Duodenal mucosa (tissue), 2 donors: Measurements from ENCODE around the gene EPGN.

ENCODE experiments used
- H3K27ac ChIP-seq: one replicate; pipeline ENCODE4 v1.7.0; 2013; ENCODE audit warnings: low read depth, low read length
- H3K27me3 ChIP-seq, 2 donors: one replicate each; pipeline ENCODE4 v1.7.0; 2013; ENCODE audit warnings: low read length in 2 of 2, control low read depth in 1 of 2; ENCODE audit not compliant: insufficient read depth in 2 of 2, control insufficient read depth in 1 of 2
- H3K36me3 ChIP-seq, 2 donors: one replicate each; pipeline ENCODE4 v1.7.0; 2013; ENCODE audit warnings: low read length in 2 of 2, control low read depth in 1 of 2; ENCODE audit not compliant: insufficient read depth in 2 of 2, control insufficient read depth in 1 of 2
- H3K4me1 ChIP-seq, 2 donors: one replicate each; pipeline ENCODE4 v1.7.0; 2013; ENCODE audit warnings: low read length in 2 of 2, control low read depth in 1 of 2; ENCODE audit not compliant: insufficient read depth in 2 of 2, control insufficient read depth in 1 of 2
- H3K4me3 ChIP-seq, 2 donors: one replicate each; pipeline ENCODE4 v1.7.0; 2013; ENCODE audit warnings: low read length in 2 of 2, low read depth in 1 of 2
- H3K9ac ChIP-seq, 2 donors: one replicate each; pipeline ENCODE4 v1.7.0; 2013; ENCODE audit warnings: low read length in 2 of 2, low read depth in 1 of 2
- H3K9me3 ChIP-seq, 2 donors: one replicate each; pipeline ENCODE4 v1.7.0; 2013; ENCODE audit warnings: low read length in 2 of 2, control low read depth in 1 of 2; ENCODE audit not compliant: control insufficient read depth in 1 of 2

Gene EPGN

GRCh38 chr4:74318276-74318675 is 10.0 kb downstream of the EPGN start:
- Histone ChIP-seq H3K4me3 (no peak overlapping the region), H3K27ac (no peak overlapping the region), H3K9me3 (no peaks in the 10 kb centered on the region), H3K9ac (no peak overlapping the region), H3K4me1 (no peaks in the 10 kb centered on the region), H3K27me3 (no peaks in the 10 kb centered on the region), H3K36me3 (no peaks in the 10 kb centered on the region)

GRCh38 chr4:74319470-74319869 is 11.2 kb downstream of the EPGN start:
- Histone ChIP-seq H3K9me3 (no peaks in the 10 kb centered on the region), H3K27ac (no peak overlapping the region), H3K9ac (no peak overlapping the region), H3K4me1 (no peaks in the 10 kb centered on the region), H3K36me3 (no peaks in the 10 kb centered on the region), H3K4me3 (no peak overlapping the region), H3K27me3 (no peaks in the 10 kb centered on the region)

- no peaks in the 10 kb centered on the region for H3K27me3 ChIP-seq
- no peak overlapping the region for H3K9ac ChIP-seq
- H3K4me3 ChIP-seq: no peak overlapping the region
- no peaks in the 10 kb centered on the region for H3K4me1 ChIP-seq
- H3K27ac ChIP-seq: no peak overlapping the region
- H3K9me3 ChIP-seq: no peaks in the 10 kb centered on the region
- no peaks in the 10 kb centered on the region for H3K36me3 ChIP-seq
Measured at GRCh38 chr4:74320559-74321118, 12.4 kb downstream of the EPGN start.

- no peaks in the 10 kb centered on the region for H3K36me3 ChIP-seq
- H3K27me3 ChIP-seq: no peaks in the 10 kb centered on the region
- no peak overlapping the region for H3K9ac ChIP-seq
Measured at GRCh38 chr4:74322301-74322700, 14.0 kb downstream of the EPGN start.

GRCh38 chr4:74323663-74324062 is 15.4 kb downstream of the EPGN start:
- Histone ChIP-seq H3K4me3 (no peak overlapping the region), H3K27ac (no peak overlapping the region), H3K36me3 (no peaks in the 10 kb centered on the region), H3K9me3 (no peaks in the 10 kb centered on the region), H3K27me3 (no peaks in the 10 kb centered on the region), H3K4me1 (no peaks in the 10 kb centered on the region), H3K9ac (no peak overlapping the region)

More at GRCh38 chr4:74322301-74322700, 14.0 kb downstream of the EPGN start:
- Histone ChIP-seq H3K27ac (no peak overlapping the region), H3K4me3 (no peak overlapping the region), H3K4me1 (no peaks in the 10 kb centered on the region), H3K9me3 (no peaks in the 10 kb centered on the region)

- Histone ChIP-seq H3K27me3 (no peaks in the 10 kb centered on the region), H3K4me3 (no peak overlapping the region), H3K4me1 (no peaks in the 10 kb centered on the region), H3K36me3 (no peaks in the 10 kb centered on the region), H3K27ac (no peak overlapping the region), H3K9me3 (no peaks in the 10 kb centered on the region), H3K9ac (no peak overlapping the region)
Measured at GRCh38 chr4:74324262-74324661, 16.0 kb downstream of the EPGN start.

GRCh38 chr4:74325886-74326285 is 17.6 kb downstream of the EPGN start:
- no peaks in the 10 kb centered on the region for H3K36me3 ChIP-seq
- no peaks in the 10 kb centered on the region for H3K4me1 ChIP-seq
- no peak overlapping the region for H3K9ac ChIP-seq
- H3K4me3 ChIP-seq: no peak overlapping the region
- H3K27me3 ChIP-seq: no peaks in the 10 kb centered on the region
- H3K9me3 ChIP-seq: no peaks in the 10 kb centered on the region
- no peak overlapping the region for H3K27ac ChIP-seq

GRCh38 chr4:74327762-74328161 is 19.5 kb downstream of the EPGN start:
- Histone ChIP-seq H3K4me3 (no peak overlapping the region), H3K4me1 (no peaks in the 10 kb centered on the region), H3K36me3 (no peaks in the 10 kb centered on the region), H3K9ac (no peak overlapping the region), H3K9me3 (no peaks in the 10 kb centered on the region), H3K27me3 (no peaks in the 10 kb centered on the region), H3K27ac (no peak overlapping the region)

GRCh38 chr4:74328501-74328900 is 20.2 kb downstream of the EPGN start:
- no peaks in the 10 kb centered on the region for H3K27me3 ChIP-seq
- no peaks in the 10 kb centered on the region for H3K9me3 ChIP-seq
- H3K27ac ChIP-seq: no peak overlapping the region
- H3K4me3 ChIP-seq: no peak overlapping the region
- H3K36me3 ChIP-seq: no peaks in the 10 kb centered on the region
- no peaks in the 10 kb centered on the region for H3K4me1 ChIP-seq
- no peak overlapping the region for H3K9ac ChIP-seq

- no peaks in the 10 kb centered on the region for H3K9me3 ChIP-seq
Measured at GRCh38 chr4:74329307-74329706, 21.0 kb downstream of the EPGN start.

GRCh38 chr4:74330295-74330750 is 22.1 kb downstream of the EPGN start:
- Histone ChIP-seq H3K4me1 (no peaks in the 10 kb centered on the region), H3K9ac (no peak overlapping the region), H3K27me3 (no peaks in the 10 kb centered on the region), H3K27ac (no peak overlapping the region), H3K4me3 (no peak overlapping the region), H3K36me3 (no peaks in the 10 kb centered on the region), H3K9me3 (no peaks in the 10 kb centered on the region)

More at GRCh38 chr4:74329307-74329706, 21.0 kb downstream of the EPGN start:
- Histone ChIP-seq H3K36me3 (no peaks in the 10 kb centered on the region), H3K4me3 (no peak overlapping the region), H3K27ac (no peak overlapping the region), H3K4me1 (no peaks in the 10 kb centered on the region), H3K9ac (no peak overlapping the region), H3K27me3 (no peaks in the 10 kb centered on the region)
